IMR-90 (cell line): ENCODE data around the gene SCLY. TPM values are rescaled to one million over a fixed set of nuclear protein-coding genes. Genes with fewer than 3 reads are reported as not detected.

Experiments
- ATAC-seq: fragments of 200-7000 bp; cut with Tn5 transposase; 2 replicates; pipeline ENCODE4 v1.9.1; 2020; ENCODE audit warnings: low read depth, mild to moderate bottlenecking, moderate library complexity
- BruUV-seq: library from RNA; stranded (reverse); fragments of 400-500 nt; replicated peaks from 2 replicates; lab custom pipeline; 2021; lab: Mats Ljungman, UMichigan
- CTCF ChIA-PET: fragments of 300-600 bp; formaldehyde crosslinking; extraction: SDS; loops from one replicate; lab custom pipeline; 2021; ENCODE audit warnings: antibody characterized with exemption; lab: Yijun Ruan, JAX
- POLR2A ChIA-PET: fragments of 300-600 bp; sonication (Branson Sonifier 250); formaldehyde crosslinking; loops from one replicate; lab custom pipeline; 2022; ENCODE audit warnings: antibody characterized with exemption; ENCODE audit not compliant: unreplicated experiment; lab: Charles Lee
- DNase-seq: peaks from one replicate; pipeline ENCODE4 v3.0.0; 2013
- H2AFZ ChIP-seq: replicated peaks from 2 replicates; pipeline ENCODE3; 2013; ENCODE audit warnings: low read length, mild to moderate bottlenecking; ENCODE audit not compliant: poor library complexity
- H2AK5ac ChIP-seq: 2 replicates; pipeline ENCODE4 v1.6.1; 2013; ENCODE audit warnings: low read depth, low read length, inconsistent platforms
- H2AK9ac ChIP-seq: replicated peaks from 2 replicates; pipeline ENCODE3; 2013; ENCODE audit warnings: mild to moderate bottlenecking, low read depth, low read length, moderate library complexity; ENCODE audit not compliant: poor library complexity
- H2BK120ac ChIP-seq: 2 replicates; pipeline ENCODE4 v1.6.1; 2013; ENCODE audit warnings: low read depth, low read length, inconsistent platforms
- H2BK15ac ChIP-seq: 3 replicates; pipeline ENCODE4 v1.6.1; 2013; ENCODE audit warnings: low read depth, low read length, inconsistent platforms
- H2BK20ac ChIP-seq: 2 replicates; pipeline ENCODE4 v1.6.1; 2013; ENCODE audit warnings: low read depth, mild to moderate bottlenecking, inconsistent platforms, low read length, moderate library complexity
- H2BK5ac ChIP-seq: 2 replicates; pipeline ENCODE4 v1.6.1; 2013; ENCODE audit warnings: mild to moderate bottlenecking, low read depth, low read length, inconsistent platforms; ENCODE audit not compliant: poor library complexity, severe bottlenecking
- H3K14ac ChIP-seq: replicated peaks from 2 replicates; pipeline ENCODE4 v1.6.1; 2013; ENCODE audit warnings: low read depth, low read length, inconsistent platforms
- H3K18ac ChIP-seq: 2 replicates; pipeline ENCODE4 v1.6.1; 2013; ENCODE audit warnings: low read depth, low read length, control low read depth
- H3K23ac ChIP-seq: 2 replicates; pipeline ENCODE4 v1.6.1; 2013; ENCODE audit warnings: low read depth, low read length, inconsistent platforms
- H3K27ac ChIP-seq: 2 replicates; pipeline ENCODE4 v1.5.1; 2013; ENCODE audit warnings: mild to moderate bottlenecking, control low read depth, low read length; ENCODE audit not compliant: insufficient read depth
- H3K27me3 ChIP-seq: 2 replicates; pipeline ENCODE4 v1.6.1; 2013; ENCODE audit warnings: low read length; ENCODE audit not compliant: control insufficient read depth, insufficient read depth
- H3K36me3 ChIP-seq: 2 replicates; pipeline ENCODE4 v1.6.1; 2013; ENCODE audit warnings: low read length, mixed read lengths; ENCODE audit not compliant: control insufficient read depth, insufficient read depth
- H3K4ac ChIP-seq: 2 replicates; pipeline ENCODE4 v1.6.1; 2013; ENCODE audit warnings: low read depth, low read length, inconsistent platforms
- H3K4me1 ChIP-seq: 2 replicates; pipeline ENCODE4 v1.6.1; 2013; ENCODE audit warnings: low read length, mixed read lengths; ENCODE audit not compliant: control insufficient read depth, insufficient read depth
- H3K4me2 ChIP-seq: 2 replicates; pipeline ENCODE4 v1.6.1; 2013; ENCODE audit warnings: low read depth, mild to moderate bottlenecking, control low read depth, low read length, moderate library complexity
- H3K4me3 ChIP-seq: 2 replicates; pipeline ENCODE4 v1.5.1; 2013; ENCODE audit warnings: low read depth, mild to moderate bottlenecking, control low read depth, low read length, moderate library complexity; ENCODE audit not compliant: insufficient read depth
- H3K56ac ChIP-seq: 2 replicates; pipeline ENCODE4 v1.6.1; 2013; ENCODE audit warnings: low read length, inconsistent platforms; ENCODE audit not compliant: insufficient read depth; ENCODE audit errors: extremely low read depth
- H3K79me1 ChIP-seq, 2 experiments: 2 replicates each; pipeline ENCODE4 v1.6.1; 2013; ENCODE audit warnings: low read length in 2 of 2, inconsistent platforms in 1 of 2, low read depth in 1 of 2
- H3K9ac ChIP-seq: 2 replicates; pipeline ENCODE4 v1.6.1; 2013; ENCODE audit warnings: low read depth, low read length, control low read depth
- H3K9me1 ChIP-seq: 2 replicates; pipeline ENCODE4 v1.6.1; 2013; ENCODE audit warnings: low read length, inconsistent platforms; ENCODE audit not compliant: insufficient read depth
- H3K9me3 ChIP-seq: 2 replicates; pipeline ENCODE4 v1.6.1; 2013; ENCODE audit warnings: low read length; ENCODE audit not compliant: control insufficient read depth, insufficient read depth
- H4K20me1 ChIP-seq: 2 replicates; pipeline ENCODE4 v1.6.1; 2013; ENCODE audit warnings: low read length, inconsistent platforms; ENCODE audit not compliant: insufficient read depth
- H4K5ac ChIP-seq: 2 replicates; pipeline ENCODE4 v1.6.1; 2013; ENCODE audit warnings: mild to moderate bottlenecking, low read depth, low read length, control low read depth
- H4K8ac ChIP-seq, 2 experiments: 2 replicates each; pipeline ENCODE4 v1.6.1; 2013; ENCODE audit warnings: low read depth in 2 of 2, low read length in 2 of 2, control low read depth in 1 of 2, inconsistent platforms in 1 of 2
- H4K91ac ChIP-seq: 2 replicates; pipeline ENCODE4 v1.6.1; 2013; ENCODE audit warnings: low read depth, low read length, inconsistent platforms; ENCODE audit not compliant: insufficient read depth
- BHLHE40 ChIP-seq: fragments of 150-350 bp; IDR thresholded peaks from 2 replicates; pipeline ENCODE4 v1.6.1; 2016; ENCODE audit warnings: mild to moderate bottlenecking, low read depth, low read length
- CEBPB ChIP-seq: IDR thresholded peaks from 2 replicates; pipeline ENCODE4 v1.6.1; 2012; ENCODE audit warnings: low read depth, low read length, improper control_type of control experiment
- CHD1 ChIP-seq: IDR thresholded peaks from 2 replicates; pipeline ENCODE4 v1.6.1; 2012; ENCODE audit warnings: low read depth, low read length, improper control_type of control experiment
- ELK1 ChIP-seq: fragments of 150-350 bp; IDR thresholded peaks from 2 replicates; pipeline ENCODE4 v1.6.1; 2016; ENCODE audit warnings: low read depth, mild to moderate bottlenecking, low read length, moderate library complexity, borderline replicate concordance
- FOS ChIP-seq: fragments of 150-350 bp; IDR thresholded peaks from 2 replicates; pipeline ENCODE4 v1.6.1; 2016; ENCODE audit warnings: low read depth, low read length
- MAFK ChIP-seq: IDR thresholded peaks from 2 replicates; pipeline ENCODE4 v1.6.1; 2012; ENCODE audit warnings: low read depth, low read length, improper control_type of control experiment
- MAZ ChIP-seq: IDR thresholded peaks from 2 replicates; pipeline ENCODE4 v1.6.1; 2012; ENCODE audit warnings: low read depth, mild to moderate bottlenecking, low read length, improper control_type of control experiment, moderate library complexity, borderline replicate concordance
- MXI1 ChIP-seq: IDR thresholded peaks from 2 replicates; pipeline ENCODE4 v1.6.1; 2012; ENCODE audit warnings: low read depth, mild to moderate bottlenecking, low read length, moderate library complexity, borderline replicate concordance
- NFE2L2 ChIP-seq: fragments of 150-350 bp; IDR thresholded peaks from 2 replicates; pipeline ENCODE4 v1.6.1; 2016; ENCODE audit warnings: low read depth, mild to moderate bottlenecking, low read length
- POLR2A ChIP-seq: IDR thresholded peaks from 2 replicates; pipeline ENCODE4 v1.6.1; 2012; ENCODE audit warnings: mild to moderate bottlenecking, low read depth, low read length
- RFX5 ChIP-seq: IDR thresholded peaks from 2 replicates; pipeline ENCODE4 v1.8.0; 2012; ENCODE audit warnings: low read depth, mild to moderate bottlenecking, low read length, moderate library complexity
- SMC3 ChIP-seq: fragments of 150-350 bp; IDR thresholded peaks from 2 replicates; pipeline ENCODE4 v1.6.1; 2016; ENCODE audit warnings: low read depth, mild to moderate bottlenecking, antibody characterized with exemption, low read length, moderate library complexity
- USF2 ChIP-seq: fragments of 150-350 bp; IDR thresholded peaks from 2 replicates; pipeline ENCODE4 v1.6.1; 2017; ENCODE audit warnings: mild to moderate bottlenecking, antibody characterized with exemption, low read length, low read depth
- WGBS, 2 experiments: methylation state at CpG; one replicate each; pipeline versions ENCODE4 v1.1.5 to v1.1.7; 2013; ENCODE audit warnings: missing lambda C conversion rate in 2 of 2; ENCODE audit not compliant: insufficient read length in 1 of 2; ENCODE audit errors: extremely low coverage in 2 of 2; 5-methylcytosine and 5-hydroxymethylcytosine counted together
- dilution Hi-C: fragments of 300-500 bp; cut with HindIII; formaldehyde crosslinking; loops from one replicate; pipeline ENCODE4 v1.14.3; 2018; ENCODE audit warnings: low sequenced_read_pairs; ENCODE audit not compliant: unreplicated experiment
- in situ Hi-C: fragments of 300-500 bp; cut with MboI; formaldehyde crosslinking; loops from 3 replicates; pipeline ENCODE4 v1.14.3; 2019; ENCODE audit warnings: low sequenced_read_pairs, inconsistent platforms, mixed read lengths
- intact Hi-C: fragments of 100-400 bp; cut with micrococcal nuclease; formaldehyde crosslinking; loops from 2 replicates; pipeline ENCODE4 v1.10.0; 2022
- polyA plus RNA-seq, 3 experiments: library from polyadenylated mRNA; depleted of rRNA; stranded (reverse); fragments of >200 nt; gene quantifications; 2 replicates each; pipeline ENCODE4 v1.2.3, GENCODE V29; 2012; ENCODE audit warnings: low replicate concordance in 1 of 3
- total RNA-seq: library from RNA; depleted of rRNA; stranded (reverse); fragments of >200 nt; gene quantifications from 2 replicates; pipeline ENCODE4 v1.2.3, GENCODE V29; 2012
- TF ChIP-seq, protein P1 (sequence below): conservative IDR thresholded peaks from 2 replicates; pipeline ENCODE4 v1.5.1; 2012; ENCODE audit warnings: mild to moderate bottlenecking, low read depth, low read length, improper control_type of control experiment

The SCLY gene
- total and polyA plus RNA-seq, 2 of the 4 experiments (the other 2 are of a cell fraction), result 8.6 to 10.5 TPM

- H4K5ac ChIP-seq, result no peak overlapping the region
- H2BK5ac ChIP-seq, result no peak overlapping the region
- no peak overlapping the region for H3K4me3 ChIP-seq
- no peaks in the 10 kb centered on the region for H3K9me1 ChIP-seq
- no peak overlapping the region for H2BK120ac ChIP-seq
- DNase-seq (no peak), ATAC-seq (no peak)
- H3K4me2 ChIP-seq, result no peak overlapping the region
- BruUV-seq, result no TSS peak
- no peaks in the 10 kb centered on the region for H3K79me1 ChIP-seq
- no peaks in the 10 kb centered on the region for H3K36me3 ChIP-seq
- in situ Hi-C loops, result no loop called here
- no peak overlapping the region for H4K8ac ChIP-seq
- H2AK5ac ChIP-seq, result no peak overlapping the region
- H2AK9ac ChIP-seq, result no peak overlapping the region
- ChIA-PET CTCF (no interaction called here), POLR2A (no interaction called here)
- WGBS, 2 experiments, result 80% methylated on average over 8 of the region's 16 CpGs; no CpG with 5 or more reads in 1 of the 2 experiments
- H3K27ac ChIP-seq, result no peak overlapping the region
- H3K14ac ChIP-seq, result no peak overlapping the region
- no peak overlapping the region for H3K4ac ChIP-seq
- no peak overlapping the region for H3K9ac ChIP-seq
- H4K91ac ChIP-seq, result no peak overlapping the region
- H3K23ac ChIP-seq, result no peak overlapping the region
- peaks cover 10% of the 10 kb centered on the region; the same call in 1 of the 2 replicates for H3K27me3 ChIP-seq
- H3K4me1 ChIP-seq, result no peaks in the 10 kb centered on the region
- H2BK20ac ChIP-seq, result no peak overlapping the region
- no peak overlapping the region for H2AFZ ChIP-seq
- H2BK15ac ChIP-seq, result no peak overlapping the region
- no peak overlapping the region for H3K56ac ChIP-seq
- TF ChIP-seq RFX5 (no peak), FOS (no peak), SMC3 (no peak), MAFK (no peak), BHLHE40 (no peak), MAZ (no peak), USF2 (no peak), ELK1 (no peak), CHD1 (no peak), MXI1 (no peak), POLR2A (no peak), CEBPB (no peak), NFE2L2 (no peak)
- TF ChIP-seq, protein P1, sequence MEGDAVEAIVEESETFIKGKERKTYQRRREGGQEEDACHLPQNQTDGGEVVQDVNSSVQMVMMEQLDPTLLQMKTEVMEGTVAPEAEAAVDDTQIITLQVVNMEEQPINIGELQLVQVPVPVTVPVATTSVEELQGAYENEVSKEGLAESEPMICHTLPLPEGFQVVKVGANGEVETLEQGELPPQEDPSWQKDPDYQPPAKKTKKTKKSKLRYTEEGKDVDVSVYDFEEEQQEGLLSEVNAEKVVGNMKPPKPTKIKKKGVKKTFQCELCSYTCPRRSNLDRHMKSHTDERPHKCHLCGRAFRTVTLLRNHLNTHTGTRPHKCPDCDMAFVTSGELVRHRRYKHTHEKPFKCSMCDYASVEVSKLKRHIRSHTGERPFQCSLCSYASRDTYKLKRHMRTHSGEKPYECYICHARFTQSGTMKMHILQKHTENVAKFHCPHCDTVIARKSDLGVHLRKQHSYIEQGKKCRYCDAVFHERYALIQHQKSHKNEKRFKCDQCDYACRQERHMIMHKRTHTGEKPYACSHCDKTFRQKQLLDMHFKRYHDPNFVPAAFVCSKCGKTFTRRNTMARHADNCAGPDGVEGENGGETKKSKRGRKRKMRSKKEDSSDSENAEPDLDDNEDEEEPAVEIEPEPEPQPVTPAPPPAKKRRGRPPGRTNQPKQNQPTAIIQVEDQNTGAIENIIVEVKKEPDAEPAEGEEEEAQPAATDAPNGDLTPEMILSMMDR, result no peak
- dilution Hi-C loops, result no loop called here
- no peak overlapping the region for H3K18ac ChIP-seq
- intact Hi-C loops, result no loop called here
- H3K9me3 ChIP-seq, result peaks cover 15% of the 10 kb centered on the region
- no peaks in the 10 kb centered on the region for H4K20me1 ChIP-seq
Measured at GRCh38 chr2:238114331-238114841, 53.6 kb downstream of the SCLY start.
